GM21381 (cell line): ENCODE data around the gene DAND5.

ENCODE experiments used
- ATAC-seq: cut with Tn5 transposase; IDR thresholded peaks from one replicate; pipeline ENCODE4 v1.9.1; 2021; ENCODE audit warnings: mild to moderate bottlenecking, moderate library complexity; ENCODE audit not compliant: unreplicated experiment

DAND5 gene

DNA sequence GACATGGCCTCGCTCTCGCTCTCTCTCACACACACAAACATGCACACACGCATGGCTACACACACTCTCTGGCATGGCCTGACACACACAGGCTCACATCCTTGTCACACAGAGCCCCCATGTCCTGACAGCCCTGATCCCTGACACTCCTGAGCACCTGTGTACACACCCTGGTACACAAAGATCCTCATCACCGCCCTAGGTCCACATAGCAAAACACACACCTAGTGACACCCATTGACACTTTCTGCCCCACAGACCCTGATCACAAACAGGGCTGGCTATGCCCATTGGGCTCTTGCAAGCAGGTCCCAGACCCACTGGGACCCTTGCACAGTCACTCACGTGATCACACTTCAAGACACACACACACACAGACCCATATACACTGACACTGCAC lies 21.9 kb downstream of the DAND5 start:
- ATAC-seq, result no peak

DNA sequence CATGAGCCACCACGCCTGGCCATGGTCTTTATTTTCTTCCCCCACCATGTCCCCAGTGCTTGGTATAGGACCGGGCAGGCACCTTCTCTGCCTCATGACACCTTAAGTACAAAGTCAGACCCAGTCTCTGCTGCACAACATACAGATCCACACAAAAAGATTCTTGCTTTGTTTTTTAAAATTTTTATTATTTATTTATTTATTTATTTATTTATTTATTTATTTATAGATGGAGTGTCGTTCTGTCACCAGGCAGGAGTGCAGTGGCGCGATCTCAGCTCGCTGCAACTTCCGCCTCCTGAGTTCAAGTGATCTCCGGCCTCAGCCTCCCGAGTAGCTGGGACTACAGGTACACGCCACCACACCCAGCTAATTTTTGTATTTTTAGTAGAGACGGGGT lies 23.4 kb downstream of the DAND5 start:
- no peak for ATAC-seq

DNA sequence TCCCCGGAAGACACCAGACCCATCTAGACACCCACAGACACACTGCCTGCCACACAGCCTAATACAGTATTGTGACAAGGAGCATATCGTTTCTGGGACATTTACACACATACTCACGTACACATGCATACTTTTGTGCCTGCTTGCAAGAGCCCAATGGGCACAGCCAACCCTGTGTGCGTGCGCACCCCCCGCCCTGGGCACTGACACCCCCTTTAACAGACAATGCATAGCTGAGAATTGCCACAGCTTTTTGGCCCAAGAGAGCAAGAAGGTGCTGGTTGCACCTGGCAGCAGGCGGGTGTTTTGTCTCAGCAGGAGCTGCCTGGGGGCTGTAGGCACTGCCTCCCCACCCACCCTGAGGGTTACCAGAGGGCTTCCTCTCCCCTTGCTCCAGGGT lies 24.2 kb downstream of the DAND5 start:
- no peak for ATAC-seq

DNA sequence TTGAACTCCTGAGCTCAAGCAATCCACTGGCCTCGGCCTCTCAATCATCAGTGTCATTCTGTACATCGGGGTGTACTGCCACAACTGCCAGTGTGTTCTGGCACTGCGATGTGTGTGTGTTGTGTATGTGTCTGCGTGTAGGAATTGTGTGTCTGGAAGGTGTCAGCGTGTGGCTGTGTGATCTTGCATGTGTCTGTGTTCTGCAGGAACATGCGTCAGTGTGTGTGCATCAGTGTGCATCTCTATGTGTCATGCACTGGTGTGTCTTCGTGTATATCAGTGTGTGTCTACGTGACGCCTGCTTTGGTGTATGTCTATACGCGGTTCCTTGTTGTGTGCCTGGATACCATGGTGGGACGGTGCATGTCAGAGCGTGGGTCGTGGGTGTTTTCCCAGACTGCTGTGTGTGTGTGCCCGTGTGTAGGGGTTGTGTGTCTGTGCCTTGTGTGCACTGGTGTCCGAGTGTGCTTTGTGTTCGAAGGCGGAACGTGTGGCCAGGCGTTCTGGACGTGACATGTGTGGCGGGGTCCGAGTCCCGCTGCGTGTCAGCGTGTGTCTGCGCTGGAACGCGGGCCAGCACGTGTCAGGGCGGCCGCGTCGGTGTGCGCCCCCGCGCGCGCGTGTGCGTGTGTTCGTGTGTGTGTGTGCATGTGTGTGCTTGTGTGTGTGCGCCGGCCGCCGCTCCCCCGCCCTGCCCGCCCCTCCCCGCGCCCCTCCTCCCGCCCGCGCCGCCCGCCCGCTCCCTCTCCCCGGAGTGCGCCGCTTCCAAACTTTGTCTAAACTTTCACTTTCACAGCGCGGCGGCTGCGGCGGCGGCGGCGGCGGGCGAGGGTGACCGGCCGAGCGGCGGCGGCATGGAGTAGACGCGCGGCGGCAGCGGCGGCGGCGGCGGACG lies 25.6 kb downstream of the DAND5 start, which contains the start of gene NFIX:
Gene NFIX, plus strand, starts transcription at position 775 of the 895 bp plus-strand sequence. CDS start 363 bp downstream, outside the sequence.
- no peak for ATAC-seq

DNA sequence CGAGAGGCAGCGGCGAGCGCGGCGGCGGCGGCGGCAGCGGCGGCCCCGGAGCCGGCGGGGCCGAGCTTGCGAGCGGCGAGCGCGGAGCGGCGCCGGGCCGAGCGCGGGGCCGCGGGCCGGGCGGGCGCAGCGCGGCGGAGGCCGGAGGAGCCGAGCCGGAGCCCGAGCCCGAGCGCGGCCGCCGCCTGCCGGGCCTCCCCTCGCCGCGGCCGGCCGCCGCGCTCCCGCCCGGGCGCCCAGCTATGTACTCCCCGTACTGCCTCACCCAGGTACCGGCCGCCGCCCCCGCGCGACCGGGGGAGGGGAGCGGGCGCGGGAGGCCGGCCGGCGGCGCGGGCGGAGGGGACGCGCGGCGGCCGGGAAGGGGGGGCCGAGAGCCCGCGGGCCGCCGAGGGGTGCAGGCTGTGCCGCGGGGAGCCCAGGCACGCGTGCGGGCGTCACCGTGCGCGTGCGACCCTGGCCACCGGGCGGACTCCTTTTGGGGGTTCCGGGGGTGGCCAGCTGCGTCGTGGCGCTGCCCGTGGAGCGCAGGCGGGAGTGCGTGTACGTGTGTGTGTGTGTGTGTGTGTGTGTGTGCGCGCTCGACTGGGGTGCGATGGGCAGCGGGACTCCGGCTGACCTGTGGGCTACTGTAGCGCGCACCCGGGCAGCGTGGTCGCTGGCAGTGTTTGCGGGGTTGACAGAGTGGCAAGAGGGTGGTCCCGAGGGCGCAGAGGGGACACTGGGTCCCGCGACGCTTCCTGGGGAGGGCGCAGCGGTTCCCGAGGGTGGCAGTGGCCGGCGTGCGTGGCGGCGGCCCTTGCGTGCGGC lies 26.4 kb downstream of the DAND5 start:
- no peak for ATAC-seq

DNA sequence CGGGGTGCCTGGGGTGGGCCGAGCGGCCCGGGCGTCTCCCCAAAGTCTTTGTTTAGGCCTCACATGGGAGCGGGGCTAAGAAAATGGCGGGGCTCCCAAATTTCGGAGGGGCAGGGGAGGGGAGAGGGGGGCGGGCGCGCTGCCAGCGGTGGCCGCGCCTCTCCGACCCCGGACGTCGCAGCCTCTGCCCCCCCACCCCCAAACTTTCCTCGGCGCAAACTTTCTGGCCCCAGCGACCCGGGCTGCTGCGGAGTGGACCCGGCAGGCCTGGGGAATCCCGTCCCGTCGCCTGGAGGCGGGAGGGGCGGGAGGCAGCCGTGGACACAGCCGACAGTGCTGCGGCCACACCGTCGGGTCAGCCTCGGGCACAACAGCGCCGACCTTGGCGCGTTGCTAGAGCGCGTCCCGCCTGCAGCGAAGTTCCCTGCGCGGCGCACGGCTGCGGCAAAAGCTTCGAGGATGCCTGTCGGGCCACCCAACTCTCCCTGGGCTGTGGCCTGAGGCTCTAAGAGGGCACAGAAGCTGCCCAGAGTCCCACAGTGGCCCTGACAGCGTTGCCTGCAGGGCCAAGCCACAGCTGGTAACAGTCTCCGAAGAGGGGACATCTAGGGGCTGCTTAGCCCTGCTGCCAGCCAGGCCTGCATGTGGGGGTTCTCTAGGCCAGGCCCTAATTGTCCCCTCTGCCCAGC lies 27.2 kb downstream of the DAND5 start:
- ATAC-seq, result no peak

DNA sequence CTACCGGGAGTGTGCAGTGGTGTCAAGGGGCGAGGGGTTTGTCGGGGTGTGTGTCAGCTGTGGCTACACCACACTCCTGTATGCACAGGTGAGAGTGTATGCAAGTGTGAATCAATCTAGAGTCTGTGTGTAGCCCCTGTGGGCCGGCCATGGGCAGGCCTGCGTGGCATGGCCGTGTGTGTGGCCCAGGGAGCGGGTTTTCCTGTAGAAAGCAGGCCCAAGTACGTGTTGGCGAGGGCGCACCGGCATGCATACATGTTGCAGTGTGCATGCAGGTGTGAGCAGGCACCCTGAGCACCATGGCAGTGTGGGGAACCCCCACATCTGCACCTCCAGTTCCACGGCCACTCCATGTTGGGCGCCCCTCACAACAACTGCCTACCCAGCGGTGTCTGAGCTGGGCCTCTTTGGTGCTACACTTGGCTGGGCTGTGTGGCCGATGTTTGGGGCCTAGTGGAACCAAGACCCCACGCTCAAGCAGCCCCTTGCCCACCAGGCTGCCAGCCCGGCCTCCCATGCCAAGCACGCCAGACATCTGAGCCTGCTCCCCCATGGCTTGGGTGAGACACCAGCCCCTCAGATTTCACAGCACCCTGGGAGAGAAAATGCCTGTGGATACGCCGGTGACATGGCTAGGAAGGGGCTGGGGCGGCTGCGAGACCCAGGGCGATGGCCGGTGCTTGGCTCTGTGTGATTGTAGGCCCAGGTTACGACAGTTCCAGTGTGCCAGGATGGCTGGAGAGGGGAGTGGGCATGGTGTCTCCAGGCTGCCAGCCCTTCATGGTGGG lies 28.0 kb downstream of the DAND5 start:
- ATAC-seq, result no peak

DNA sequence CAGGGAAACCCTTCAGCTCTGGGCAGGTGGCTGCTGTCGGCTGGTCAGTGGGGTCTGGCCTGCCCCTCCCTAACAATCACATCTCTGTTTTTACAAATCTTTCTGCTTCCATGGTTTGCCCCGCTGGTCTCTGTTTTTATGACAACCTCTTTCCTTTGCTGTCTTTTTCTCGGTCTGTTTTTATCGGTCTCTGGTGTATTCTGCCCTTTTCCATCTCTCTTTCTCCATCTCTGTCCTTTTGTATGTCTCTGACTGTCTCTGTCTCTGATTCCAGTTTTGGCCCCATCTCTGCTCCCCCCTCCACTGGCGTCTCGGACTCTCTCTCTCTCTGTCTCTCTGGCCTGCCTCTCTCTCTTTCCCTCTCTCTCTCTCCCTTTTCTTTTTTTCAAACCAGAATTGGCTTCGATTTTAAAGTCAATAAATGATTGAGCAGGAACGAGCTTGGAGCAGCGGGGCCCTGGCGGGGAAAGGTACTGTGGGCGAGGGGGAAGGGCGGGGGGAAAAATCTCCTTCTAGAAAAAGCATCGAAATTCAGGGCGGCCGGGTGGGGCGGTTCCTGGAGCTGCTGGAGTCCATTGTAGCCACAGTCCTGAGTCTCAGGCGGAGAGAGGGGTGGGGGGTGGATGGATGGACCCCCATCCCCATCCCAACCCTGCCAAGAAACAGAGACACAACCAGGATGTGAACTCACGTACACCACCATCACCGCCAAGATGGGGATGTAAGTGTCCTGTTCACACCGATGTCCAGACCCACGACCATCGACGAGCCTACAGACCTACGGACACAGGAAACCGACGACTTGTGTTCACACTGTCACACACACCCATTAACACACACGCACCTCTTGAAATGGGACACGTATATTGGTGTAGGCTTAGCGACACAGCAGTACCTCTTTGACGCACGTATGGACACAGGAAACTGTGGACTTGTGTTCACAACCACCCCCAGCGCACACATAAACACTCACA lies 28.9 kb downstream of the DAND5 start:
- ATAC-seq, result no peak

DNA sequence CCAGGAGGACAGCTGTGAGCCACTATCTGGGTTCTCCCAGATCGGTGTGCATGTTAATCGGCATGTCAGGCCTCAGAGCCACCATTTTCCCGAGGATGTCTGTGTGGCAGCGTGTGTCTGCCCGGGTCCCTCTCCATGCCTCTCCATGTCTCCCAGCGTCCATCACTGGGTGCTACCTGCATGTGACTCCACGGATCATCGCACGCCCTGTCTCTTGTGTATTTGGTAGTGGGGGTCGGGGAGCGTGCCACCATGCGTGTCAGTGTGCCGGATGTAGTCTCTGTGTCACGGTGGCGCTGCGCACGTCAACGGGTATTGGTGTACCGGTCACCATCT lies 31.8 kb downstream of the DAND5 start:
- no peak for ATAC-seq

DNA sequence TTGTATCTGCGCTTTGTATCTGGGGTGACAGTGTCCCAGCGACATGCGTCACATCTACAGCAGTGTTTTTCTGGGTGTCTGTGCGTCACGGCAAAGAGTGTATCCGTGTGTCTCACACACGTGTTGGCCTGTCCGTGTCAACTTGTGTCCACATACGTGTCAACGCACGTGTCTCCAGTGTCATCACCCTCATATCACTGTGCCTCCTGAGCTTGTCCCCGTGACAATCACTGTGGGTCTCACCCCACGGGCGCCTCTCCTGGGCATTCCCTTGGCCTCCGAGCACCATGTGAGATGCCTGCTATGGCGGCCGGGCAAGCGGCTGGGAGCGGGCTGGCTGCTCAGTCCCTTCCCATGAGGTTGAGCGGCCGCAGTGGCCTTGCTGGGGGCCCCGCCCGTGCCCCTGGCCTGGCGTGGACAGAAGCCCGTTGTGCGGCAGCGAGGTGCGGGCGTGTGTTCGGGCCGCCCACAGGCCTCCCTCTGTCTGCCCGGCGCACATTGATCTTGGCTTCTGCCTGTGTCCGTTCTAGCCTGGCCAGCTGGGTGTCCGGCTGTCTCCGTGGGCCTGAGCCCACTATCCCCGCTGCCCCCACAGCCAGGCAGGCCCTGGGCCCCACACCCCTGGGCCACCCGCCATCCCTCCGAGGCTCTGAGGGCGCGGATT lies 32.3 kb downstream of the DAND5 start:
- ATAC-seq, result no peak

DNA sequence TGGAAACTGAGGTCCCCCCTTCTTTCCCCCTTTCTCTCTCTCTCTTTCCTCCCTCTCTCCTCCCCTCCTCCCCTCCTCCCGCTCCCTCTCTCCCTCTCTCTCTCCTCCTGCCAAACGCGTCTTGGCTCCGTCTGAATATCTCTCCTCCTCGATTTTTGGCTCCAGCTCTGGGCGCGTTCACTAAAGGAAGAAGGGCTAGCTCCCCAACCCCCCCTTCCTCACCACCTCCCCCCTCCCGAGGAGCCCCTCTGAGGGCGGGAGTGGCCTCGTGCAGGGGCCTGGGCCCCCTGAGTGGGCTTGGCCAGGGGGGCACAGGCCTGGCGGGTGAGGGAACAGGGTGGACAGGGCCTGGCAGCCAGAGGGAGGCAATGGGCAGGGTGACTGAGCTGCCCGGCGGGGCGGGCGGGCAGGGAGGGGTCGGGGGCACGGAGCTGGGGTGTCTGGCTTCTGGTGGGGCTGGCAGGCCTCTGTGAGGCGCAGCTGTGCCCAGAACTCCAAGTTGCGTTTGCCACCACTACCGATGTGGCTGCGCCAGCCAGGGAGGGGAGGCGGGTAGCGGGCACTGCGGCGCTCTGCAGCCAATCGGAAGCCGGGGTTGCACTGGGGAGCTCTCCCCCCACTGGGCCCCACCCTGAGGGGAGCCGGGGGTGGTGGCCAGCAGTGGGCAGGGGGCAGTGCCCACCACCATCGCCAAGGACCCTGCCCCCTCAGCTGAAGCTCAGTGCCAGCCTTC lies 33.0 kb downstream of the DAND5 start:
- ATAC-seq, result no peak

DNA sequence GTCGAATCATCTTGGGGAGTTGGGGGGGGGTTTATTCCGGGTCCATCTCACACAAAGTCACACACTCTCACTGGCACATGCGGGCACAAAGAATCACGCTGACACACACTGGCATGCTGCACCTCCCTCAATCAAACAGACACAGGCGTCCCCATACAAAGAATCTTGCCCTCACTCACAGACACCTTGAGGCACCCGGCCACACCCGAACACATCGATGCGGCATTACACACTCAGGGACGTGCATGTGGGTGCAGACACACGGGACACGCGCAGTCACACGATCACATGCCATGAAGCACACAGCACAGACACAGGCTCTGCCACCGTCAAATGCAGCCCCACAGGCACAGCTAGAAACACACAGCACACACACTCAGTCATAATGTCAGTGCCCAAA lies 33.7 kb downstream of the DAND5 start:
- no peak for ATAC-seq

DNA sequence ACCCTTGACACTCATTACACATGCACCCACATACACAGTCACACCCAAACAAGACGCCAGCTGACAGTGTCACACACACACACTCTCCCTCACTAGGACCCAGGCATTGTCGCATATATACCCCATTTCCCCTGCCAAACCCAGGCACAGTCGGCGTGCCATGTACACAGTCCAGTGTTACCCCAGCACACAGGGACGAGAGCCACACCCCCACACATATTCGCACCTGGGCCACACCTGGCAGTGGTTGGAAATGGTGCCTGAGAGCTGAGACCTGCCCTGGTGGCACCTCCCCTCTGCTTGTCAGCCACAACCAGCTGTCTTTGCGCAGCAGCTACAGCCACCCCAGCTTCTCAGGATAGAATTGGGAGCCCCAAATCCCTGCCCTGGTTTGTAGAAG lies 34.9 kb downstream of the DAND5 start:
- ATAC-seq, result no peak

DNA sequence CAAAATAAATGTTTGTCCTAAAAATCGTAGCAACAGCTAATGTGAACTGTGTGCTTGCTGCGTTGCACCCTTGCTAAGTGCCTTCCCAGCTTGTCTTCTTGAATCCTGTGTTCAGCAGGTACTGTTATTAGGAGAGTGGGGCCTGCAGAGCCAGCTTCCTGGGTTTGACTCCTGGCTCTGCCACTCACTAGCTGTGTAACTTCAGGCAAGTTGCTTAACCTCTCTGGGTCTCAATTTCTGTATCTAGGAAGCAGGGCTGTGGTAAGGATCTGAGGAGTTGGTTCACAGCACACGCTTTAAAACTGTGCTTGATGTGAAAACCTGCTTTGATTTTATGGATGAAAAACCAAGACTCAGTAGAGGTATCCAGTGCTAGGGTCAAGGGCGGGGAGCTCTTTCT lies 35.9 kb downstream of the DAND5 start:
- no peak for ATAC-seq

DNA sequence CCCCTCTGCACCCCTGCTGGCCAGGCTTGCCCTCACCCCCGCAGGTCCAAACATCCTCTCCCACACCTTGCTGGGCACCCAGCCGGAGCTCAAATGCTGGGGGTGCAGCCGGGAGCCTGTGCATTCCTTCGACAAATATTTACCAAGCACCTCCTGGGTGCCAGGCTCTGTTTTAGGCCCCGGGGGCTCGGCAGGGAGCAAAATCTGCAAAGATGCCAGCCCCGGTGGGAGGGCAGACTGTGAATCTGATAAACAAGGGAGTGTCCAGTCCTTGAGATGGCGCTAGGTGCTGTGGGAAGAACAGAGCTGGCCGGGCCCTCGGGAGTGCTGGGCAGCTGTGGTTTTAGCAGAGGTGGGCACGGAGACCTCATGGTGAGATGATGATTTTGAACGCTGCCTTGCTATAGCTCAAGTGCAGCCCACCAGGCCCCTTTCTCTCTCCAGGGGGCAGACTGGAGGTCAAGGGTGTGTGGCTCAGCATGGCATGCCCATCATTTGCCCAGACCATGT lies 36.5 kb downstream of the DAND5 start:
- ATAC-seq, result no peak

DNA sequence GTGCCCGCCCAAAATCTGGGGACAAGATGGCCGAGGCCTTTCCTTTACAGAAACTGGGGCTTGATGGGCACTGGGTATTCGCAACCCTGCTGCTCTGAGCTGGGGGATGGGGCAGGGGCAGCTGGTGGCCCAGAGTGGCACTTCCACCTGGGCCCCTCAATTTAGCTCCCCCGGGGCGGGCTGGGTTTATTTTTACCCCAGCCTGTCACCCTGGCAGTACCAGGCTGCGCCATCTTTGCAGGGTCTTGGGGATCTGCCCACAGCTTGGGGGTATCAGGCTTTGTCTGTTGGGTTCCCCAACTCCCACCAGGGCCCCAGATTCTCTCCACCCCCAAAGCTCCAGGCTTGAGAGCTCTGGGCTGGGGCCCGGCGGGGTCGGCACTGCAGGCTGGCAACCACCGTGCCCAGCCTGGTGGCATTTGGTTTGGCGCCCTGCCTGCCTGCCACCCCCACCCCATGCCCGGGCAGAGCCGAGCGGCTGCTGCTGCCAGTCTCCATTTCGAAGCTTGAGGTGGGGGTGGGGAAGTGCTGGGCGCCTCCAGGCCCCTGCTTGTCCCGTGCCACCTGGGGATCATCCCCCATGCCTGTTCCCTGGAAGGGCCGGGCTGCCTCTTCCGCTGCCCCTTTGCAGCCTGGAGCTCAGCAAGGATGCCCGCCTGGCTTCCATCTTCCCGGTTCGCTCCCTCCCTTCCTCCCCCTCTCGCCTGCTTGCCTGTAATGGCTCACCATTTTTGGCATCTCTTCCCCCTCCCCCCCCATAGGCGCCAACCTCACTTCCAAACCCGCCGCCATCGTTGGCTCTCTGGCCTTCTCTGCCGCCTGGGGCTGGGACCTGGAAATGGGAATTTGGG lies 37.3 kb downstream of the DAND5 start:
- ATAC-seq, result no peak
